HepG2 (cell line): Measurements from ENCODE around the gene SRCAP. TPM values are rescaled to one million over a fixed set of nuclear protein-coding genes. Genes with fewer than 3 reads are reported as not detected.

Source experiments
- ARID3A ChIP-seq: IDR thresholded peaks from 2 replicates; pipeline ENCODE4 v1.6.1; 2012; ENCODE audit warnings: low read depth, low read length, improper control_type of control experiment
- DRAP1 ChIP-seq: IDR thresholded peaks from 2 replicates; pipeline ENCODE4 v1.6.1; 2016; ENCODE audit warnings: missing genetic modification reagents, missing compliant biosample characterization
- ETV6 ChIP-seq: sonication (generic); formaldehyde crosslinking; conservative IDR thresholded peaks from 2 replicates; pipeline ENCODE4 v1.4.0; 2020; ENCODE audit warnings: missing genetic modification reagents
- HNF4A ChIP-seq: sonication (generic); formaldehyde crosslinking; IDR thresholded peaks from 2 replicates; pipeline ENCODE4 v1.4.0; 2020; ENCODE audit warnings: missing genetic modification reagents
- HOXA5 ChIP-seq: sonication (generic); formaldehyde crosslinking; IDR thresholded peaks from 2 replicates; pipeline ENCODE4 v1.4.0; 2020; ENCODE audit warnings: missing genetic modification reagents
- HOXD1 ChIP-seq: sonication (generic); formaldehyde crosslinking; IDR thresholded peaks from 2 replicates; pipeline ENCODE4 v1.5.0; 2020; ENCODE audit warnings: missing genetic modification reagents
- KDM3A ChIP-seq: IDR thresholded peaks from 2 replicates; pipeline ENCODE4 v1.6.1; 2018; ENCODE audit warnings: low read depth, missing compliant biosample characterization
- MAX ChIP-seq: IDR thresholded peaks from 2 replicates; pipeline ENCODE4 v1.6.1; 2012; ENCODE audit warnings: inconsistent platforms
- NR2C2 ChIP-seq: sonication (generic); formaldehyde crosslinking; IDR thresholded peaks from 2 replicates; pipeline ENCODE4 v1.4.0; 2020; ENCODE audit warnings: missing genetic modification reagents, mild to moderate bottlenecking, moderate library complexity, borderline replicate concordance
- RFXANK ChIP-seq: IDR thresholded peaks from 2 replicates; pipeline ENCODE4 v1.6.1; 2016
- STAG1 ChIP-seq: sonication (generic); formaldehyde crosslinking; IDR thresholded peaks from 2 replicates; pipeline ENCODE4 v1.4.0; 2020; ENCODE audit warnings: missing genetic modification reagents
- ZBTB25 ChIP-seq: IDR thresholded peaks from 2 replicates; pipeline ENCODE4 v1.6.1; 2018; ENCODE audit warnings: missing genetic modification reagents
- ZNF235 ChIP-seq: sonication (generic); formaldehyde crosslinking; IDR thresholded peaks from 2 replicates; pipeline ENCODE4 v1.8.1; 2023; ENCODE audit warnings: mild to moderate bottlenecking, missing genetic modification reagents, borderline replicate concordance
- ZNF251 ChIP-seq: sonication (generic); formaldehyde crosslinking; IDR thresholded peaks from 2 replicates; pipeline ENCODE4 v1.9.0; 2021; ENCODE audit warnings: mild to moderate bottlenecking, missing genetic modification reagents
- ZNF253 ChIP-seq: sonication (generic); formaldehyde crosslinking; IDR thresholded peaks from 2 replicates; pipeline ENCODE4 v1.8.0; 2022; ENCODE audit warnings: mild to moderate bottlenecking, missing genetic modification reagents, borderline replicate concordance
- ZNF30 ChIP-seq: sonication (generic); formaldehyde crosslinking; IDR thresholded peaks from 2 replicates; pipeline ENCODE4 v1.5.0; 2020; ENCODE audit warnings: mild to moderate bottlenecking, missing genetic modification reagents
- ZNF350 ChIP-seq: sonication (generic); formaldehyde crosslinking; IDR thresholded peaks from 2 replicates; pipeline ENCODE4 v1.4.0; 2020; ENCODE audit warnings: mild to moderate bottlenecking, low read depth, missing genetic modification reagents, borderline replicate concordance
- ZNF501 ChIP-seq: sonication (generic); formaldehyde crosslinking; IDR thresholded peaks from 2 replicates; pipeline ENCODE4 v1.5.1; 2020; ENCODE audit warnings: mild to moderate bottlenecking, moderate library complexity, missing genetic modification reagents
- ZNF569 ChIP-seq: sonication (generic); formaldehyde crosslinking; IDR thresholded peaks from 2 replicates; pipeline ENCODE4 v1.5.0; 2020; ENCODE audit warnings: mild to moderate bottlenecking, missing genetic modification reagents, moderate library complexity, borderline replicate concordance
- ZNF574 ChIP-seq: sonication (generic); formaldehyde crosslinking; IDR thresholded peaks from 2 replicates; pipeline ENCODE4 v1.4.0; 2020; ENCODE audit warnings: missing genetic modification reagents
- ZNF580 ChIP-seq: IDR thresholded peaks from 2 replicates; pipeline ENCODE4 v1.6.1; 2016; ENCODE audit warnings: low read depth, borderline replicate concordance
- ZNF644 ChIP-seq: IDR thresholded peaks from 2 replicates; pipeline ENCODE4 v1.6.1; 2016; ENCODE audit warnings: low read depth
- ZNF772 ChIP-seq: sonication (generic); formaldehyde crosslinking; IDR thresholded peaks from 2 replicates; pipeline ENCODE4 v1.5.0; 2020; ENCODE audit warnings: mild to moderate bottlenecking, missing genetic modification reagents
- ZNF780A ChIP-seq: sonication (generic); formaldehyde crosslinking; IDR thresholded peaks from 2 replicates; pipeline ENCODE4 v1.8.0; 2022; ENCODE audit warnings: mild to moderate bottlenecking, missing genetic modification reagents, moderate library complexity
- polyA plus RNA-seq, 8 experiments: library from polyadenylated mRNA; depleted of rRNA in 3 of 8; stranded (reverse) in 7 of 8; unstranded in 1 of 8; fragments of >200 nt; fragmentation: Illumina TruSeq in 4 of 8; extraction: Trizol in 4 of 8; gene quantifications; 2 replicates each; pipeline versions ENCODE4 v1.2.1 to v1.2.3, GENCODE V29; 2011 to 2016; ENCODE audit warnings: low read depth in 4 of 8, missing spikeins in 1 of 8, mixed read lengths in 1 of 8; ENCODE audit not compliant: insufficient read depth in 1 of 8
- total RNA-seq, 5 experiments: library from RNA; depleted of rRNA; stranded (reverse); fragments of >200 nt; fragmentation: Illumina TruSeq; extraction: Trizol; gene quantifications; 2 replicates each; pipeline ENCODE4 v1.2.3, GENCODE V29; 2016; ENCODE audit warnings: low read depth in 1 of 5

SRCAP gene
- total and polyA plus RNA-seq, 2 of the 13 experiments (the other 11 are each of a cell fraction or from before 2014, with no cell fraction given): 4.9 to 9.0 TPM

- TF ChIP-seq ZNF574 (CRISPR knock-in tag) (peak; percentile 92), ZNF644 (no peak), ZNF501 (CRISPR knock-in tag) (peak; percentile 77), ZNF251 (no peak), ZNF253 (no peak), DRAP1 (CRISPR knock-in tag) (peak; percentile 86), ZNF772 (CRISPR knock-in tag) (peak; percentile 13; the same call in 1 of the 2 replicates), ZNF569 (CRISPR knock-in tag) (no peak), STAG1 (CRISPR knock-in tag) (peak; percentile 86), ZNF235 (CRISPR knock-in tag) (no peak), HNF4A (CRISPR knock-in tag) (no peak), HOXD1 (CRISPR knock-in tag) (peak; percentile 58; the same call in 1 of the 2 replicates), ZNF30 (CRISPR knock-in tag) (no peak), ZBTB25 (CRISPR knock-in tag) (peak; percentile 46), RFXANK (CRISPR knock-in tag) (no peak; the same call in 1 of the 2 replicates), ZNF350 (peak; percentile 78), MAX (peak; percentile 92), NR2C2 (peak; percentile 77), KDM3A (CRISPR knock-in tag) (0 out of 2 replicates have a peak, but pooled peaks have one; percentile 37), HOXA5 (CRISPR knock-in tag) (peak; percentile 54; the same call in 1 of the 2 replicates), ETV6 (CRISPR knock-in tag) (peak; percentile 79; the same call in 1 of the 2 replicates), ZNF580 (CRISPR knock-in tag) (no peak; the same call in none of the 2 replicates), ZNF780A (CRISPR knock-in tag) (no peak), ARID3A (no peak; the same call in 1 of the 2 replicates)
Observed at GRCh38 chr16:30657866-30658730, 40.9 kb upstream of the SRCAP start, which contains the start of gene FBRS (continued).
